Fibroblast of mammary gland (primary cell): ENCODE results near the gene APBB2.

Experiments
- DNase-seq: peaks from one replicate; pipeline ENCODE4 v3.0.0-alpha.2; 2010; ENCODE audit warnings: low read depth
- H3K4me3 ChIP-seq: 2 replicates; pipeline ENCODE4 v1.5.1; 2011; ENCODE audit warnings: low read depth, mild to moderate bottlenecking, low read length, moderate library complexity; ENCODE audit not compliant: control insufficient read depth
- TF ChIP-seq, protein P1 (sequence below): conservative IDR thresholded peaks from 2 replicates; pipeline ENCODE4 v1.5.1; 2011; ENCODE audit warnings: low read depth, low read length, inconsistent platforms; ENCODE audit not compliant: control insufficient read depth, insufficient read depth

Gene APBB2

DNA sequence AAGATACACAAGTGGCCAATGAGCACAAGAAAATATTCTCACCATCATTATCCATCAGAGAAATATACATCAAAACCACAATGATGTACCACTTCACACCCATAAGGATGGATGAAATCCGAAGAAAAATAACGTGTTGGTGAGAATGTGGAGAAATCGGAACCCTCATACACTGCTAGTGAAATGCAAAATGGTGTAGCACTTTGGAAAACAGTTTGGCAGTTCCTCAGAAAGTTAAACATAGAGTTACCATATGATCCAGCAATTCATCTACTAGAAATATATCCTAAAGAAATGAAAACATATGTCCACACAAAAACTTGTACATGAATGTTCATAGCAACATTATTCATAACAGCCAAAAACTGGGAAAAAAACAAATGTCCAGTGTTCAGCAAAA, 18.5 kb upstream of the APBB2 start:
- TF ChIP-seq, protein P1, sequence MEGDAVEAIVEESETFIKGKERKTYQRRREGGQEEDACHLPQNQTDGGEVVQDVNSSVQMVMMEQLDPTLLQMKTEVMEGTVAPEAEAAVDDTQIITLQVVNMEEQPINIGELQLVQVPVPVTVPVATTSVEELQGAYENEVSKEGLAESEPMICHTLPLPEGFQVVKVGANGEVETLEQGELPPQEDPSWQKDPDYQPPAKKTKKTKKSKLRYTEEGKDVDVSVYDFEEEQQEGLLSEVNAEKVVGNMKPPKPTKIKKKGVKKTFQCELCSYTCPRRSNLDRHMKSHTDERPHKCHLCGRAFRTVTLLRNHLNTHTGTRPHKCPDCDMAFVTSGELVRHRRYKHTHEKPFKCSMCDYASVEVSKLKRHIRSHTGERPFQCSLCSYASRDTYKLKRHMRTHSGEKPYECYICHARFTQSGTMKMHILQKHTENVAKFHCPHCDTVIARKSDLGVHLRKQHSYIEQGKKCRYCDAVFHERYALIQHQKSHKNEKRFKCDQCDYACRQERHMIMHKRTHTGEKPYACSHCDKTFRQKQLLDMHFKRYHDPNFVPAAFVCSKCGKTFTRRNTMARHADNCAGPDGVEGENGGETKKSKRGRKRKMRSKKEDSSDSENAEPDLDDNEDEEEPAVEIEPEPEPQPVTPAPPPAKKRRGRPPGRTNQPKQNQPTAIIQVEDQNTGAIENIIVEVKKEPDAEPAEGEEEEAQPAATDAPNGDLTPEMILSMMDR: no peak
- no peak for DNase-seq
- no peak overlapping the region for H3K4me3 ChIP-seq

DNA sequence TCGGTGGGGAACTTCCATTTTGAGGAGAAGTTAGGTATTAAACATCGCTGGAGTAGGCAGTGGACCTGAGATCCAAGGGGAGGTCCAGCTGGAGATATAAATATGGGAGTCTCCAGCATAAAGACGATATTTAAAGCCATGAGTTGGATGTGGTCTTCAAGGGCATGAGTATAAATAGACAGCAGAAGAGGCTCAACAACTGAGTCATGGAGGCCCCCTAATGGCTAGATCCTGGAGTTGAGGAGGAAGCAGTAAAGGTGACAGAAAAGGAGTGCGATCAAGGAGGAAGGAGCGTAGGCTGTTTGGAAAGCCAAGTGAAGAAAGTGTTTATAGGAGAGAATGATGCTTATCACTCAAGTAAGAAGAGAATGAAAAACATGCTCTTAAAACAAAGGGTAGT, 18.1 kb upstream of the APBB2 start:
- TF ChIP-seq, protein P1: peak; percentile 14
- DNase-seq: no peak
- no peak overlapping the region for H3K4me3 ChIP-seq

DNA sequence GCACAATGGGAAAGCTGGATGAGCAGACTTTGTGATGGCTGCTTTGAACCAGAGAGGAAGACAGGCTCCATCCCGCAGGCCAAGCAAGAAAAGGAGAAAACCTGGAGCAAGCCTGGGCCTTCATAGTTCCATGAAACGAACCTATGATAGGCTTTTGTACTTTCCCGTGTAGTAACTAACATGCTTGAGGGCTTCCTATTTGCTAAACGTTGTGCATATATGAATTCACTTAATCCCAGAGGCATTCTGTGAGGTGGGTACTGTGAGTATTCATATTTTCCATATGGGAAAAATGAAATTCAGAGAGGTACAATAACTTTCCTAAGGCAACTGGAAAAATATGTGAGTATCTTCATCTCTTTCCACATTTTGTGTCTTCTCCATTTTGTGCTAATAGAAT, 13.6 kb upstream of the APBB2 start:
- no peak for DNase-seq
- H3K4me3 ChIP-seq: no peak overlapping the region
- TF ChIP-seq, protein P1: no peak

DNA sequence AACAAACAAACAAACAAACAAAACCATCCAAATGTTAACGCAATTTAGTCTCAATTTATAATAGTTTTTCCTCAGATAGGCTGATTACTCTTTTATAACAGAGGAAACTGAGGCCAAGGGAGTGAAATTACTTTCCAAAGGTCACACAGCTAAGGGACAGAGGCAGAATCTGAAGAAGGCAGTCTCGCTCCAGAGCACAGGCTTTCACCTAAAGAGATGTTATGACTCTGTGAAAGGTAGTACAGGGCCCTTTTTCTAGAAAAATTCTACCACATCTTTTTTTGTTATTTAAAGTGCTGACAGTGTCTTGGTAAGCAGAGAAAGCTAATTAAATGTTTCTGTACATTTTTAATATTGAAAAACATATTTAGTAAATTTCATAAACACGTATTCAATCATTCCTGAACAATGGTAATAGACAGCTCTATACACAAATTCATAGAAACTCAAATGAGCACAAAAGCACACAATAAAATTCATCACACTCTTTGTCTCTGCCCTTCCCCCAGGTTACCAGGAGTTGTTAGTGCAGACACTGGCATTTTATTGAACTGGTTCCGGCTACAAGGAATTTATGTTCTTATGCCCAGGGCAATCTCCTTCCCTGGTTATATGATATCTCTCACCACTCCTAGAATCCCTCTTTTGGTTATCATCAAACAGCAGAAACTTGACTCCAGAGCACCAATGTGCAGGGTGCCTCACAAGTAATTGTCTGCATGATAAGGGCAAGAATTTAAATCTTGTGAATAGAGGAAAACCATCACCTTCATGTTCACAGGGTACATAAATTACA, 7.7 kb upstream of the APBB2 start:
- DNase-seq: no peak
- TF ChIP-seq, protein P1: no peak

DNA sequence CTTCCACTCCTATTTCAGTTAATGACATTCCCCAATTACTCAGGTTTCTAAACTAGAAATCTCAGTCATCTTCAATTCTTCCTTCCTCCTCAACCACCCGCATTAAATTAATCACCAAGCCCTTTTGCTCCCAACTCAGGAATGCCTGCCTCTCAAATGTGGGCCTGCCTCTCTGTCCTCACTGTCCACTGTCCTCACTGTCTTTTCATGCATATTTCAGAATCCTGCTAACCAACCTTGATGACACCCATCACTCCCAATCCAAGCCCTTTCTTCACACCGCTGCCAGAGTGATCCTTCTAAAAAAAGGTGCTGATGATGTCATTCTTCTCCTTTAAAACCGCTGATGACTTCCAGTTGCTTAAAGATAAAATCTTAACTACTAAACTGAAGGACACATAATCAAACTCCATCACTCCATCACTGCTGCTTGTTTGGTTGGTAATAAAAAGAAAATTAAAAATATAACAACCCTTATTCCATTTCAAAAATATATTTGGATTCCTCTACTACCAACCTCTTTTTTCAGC, 5.1 kb upstream of the APBB2 start:
- TF ChIP-seq, protein P1: no peak
- H3K4me3 ChIP-seq: no peak overlapping the region
- DNase-seq: no peak

More for the DNA sequence above, 7.7 kb upstream of the APBB2 start:
- no peak overlapping the region for H3K4me3 ChIP-seq

DNA sequence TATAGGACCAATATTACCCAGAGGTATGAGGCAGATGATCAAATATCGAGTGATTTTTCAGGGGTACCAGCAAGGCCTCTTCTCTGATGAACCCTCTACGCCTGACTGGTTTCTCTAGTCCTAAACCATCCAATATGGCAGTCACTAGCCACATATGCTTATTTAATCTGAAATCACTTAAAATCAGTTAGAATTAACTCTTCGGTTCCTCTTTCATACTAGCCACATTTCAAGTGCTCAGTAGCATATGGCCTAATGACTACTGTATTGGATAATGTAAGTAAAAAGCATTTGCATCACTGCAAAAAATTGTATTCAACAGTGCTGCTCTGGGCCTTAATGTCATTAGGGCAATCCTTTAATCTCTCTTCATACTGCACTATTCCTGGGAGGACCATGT, 4.4 kb upstream of the APBB2 start:
- DNase-seq: no peak
- no peak overlapping the region for H3K4me3 ChIP-seq
- TF ChIP-seq, protein P1: no peak
